HG02973 (cell line): ENCODE results near the gene KCNH1.

Source experiments
- ATAC-seq: cut with Tn5 transposase; IDR thresholded peaks from one replicate; pipeline ENCODE4 v1.9.1; 2021; ENCODE audit warnings: moderate library complexity; ENCODE audit not compliant: unreplicated experiment

The KCNH1 gene

GRCh38 chr1:210769473-210769872 is 364.5 kb downstream of the KCNH1 start:
- no peak for ATAC-seq

GRCh38 chr1:210764536-210764935 is 369.4 kb downstream of the KCNH1 start:
- no peak for ATAC-seq

- no peak for ATAC-seq
These were observed 375.2 kb downstream of the KCNH1 start for GRCh38 chr1:210758761-210759160.

- no peak for ATAC-seq
These were observed 375.7 kb downstream of the KCNH1 start for GRCh38 chr1:210758261-210758660.

GRCh38 chr1:210757677-210758076 is 376.3 kb downstream of the KCNH1 start:
- ATAC-seq = no peak

GRCh38 chr1:210755991-210756659 is 377.8 kb downstream of the KCNH1 start:
- ATAC-seq = no peak

- no peak for ATAC-seq
These were observed 378.9 kb downstream of the KCNH1 start for GRCh38 chr1:210754878-210755665.

- no peak for ATAC-seq
These were observed 382.0 kb downstream of the KCNH1 start for GRCh38 chr1:210751911-210752310.

- no peak for ATAC-seq
These were observed 383.5 kb downstream of the KCNH1 start for GRCh38 chr1:210750468-210750867.

- no peak for ATAC-seq
These were observed 385.2 kb downstream of the KCNH1 start for GRCh38 chr1:210748796-210749195.

- no peak for ATAC-seq
These were observed 386.1 kb downstream of the KCNH1 start for GRCh38 chr1:210747890-210748289.

- ATAC-seq = no peak
These were observed 386.8 kb downstream of the KCNH1 start for GRCh38 chr1:210747112-210747511.

- no peak for ATAC-seq
These were observed 387.8 kb downstream of the KCNH1 start for GRCh38 chr1:210746024-210746731.

GRCh38 chr1:210743038-210743437 is 390.9 kb downstream of the KCNH1 start:
- no peak for ATAC-seq

- no peak for ATAC-seq
These were observed 392.4 kb downstream of the KCNH1 start for GRCh38 chr1:210741564-210741963.

- no peak for ATAC-seq
These were observed 394.3 kb downstream of the KCNH1 start for GRCh38 chr1:210739627-210740026.

- ATAC-seq = no peak
These were observed 395.7 kb downstream of the KCNH1 start for GRCh38 chr1:210738256-210738655.

- ATAC-seq = no peak
These were observed 397.2 kb downstream of the KCNH1 start for GRCh38 chr1:210736713-210737112.

GRCh38 chr1:210731597-210731996 is 402.4 kb downstream of the KCNH1 start:
- no peak for ATAC-seq

GRCh38 chr1:210731193-210731592 is 402.8 kb downstream of the KCNH1 start:
- no peak for ATAC-seq

- no peak for ATAC-seq
These were observed 403.9 kb downstream of the KCNH1 start for GRCh38 chr1:210730023-210730422.
